A549 (cell line): ENCODE results near the gene APOL3. TPM values are rescaled to one million over a fixed set of nuclear protein-coding genes. Genes with fewer than 3 reads are reported as not detected.

Experiments used
- polyA plus RNA-seq, 4 experiments: library from polyadenylated mRNA; depleted of rRNA in 3 of 4; stranded (reverse); fragments of >200 nt; fragmentation: RNase III in 1 of 4; extraction: RNeasy Plus Mini Kit Qiagen cat#74134 plus additional on column Dnase treatment in 1 of 4; gene quantifications; 2 replicates in 3 of 4; 3 replicates in 1 of 4; pipeline ENCODE4 v1.2.3, GENCODE V29; 2011 to 2017

APOL3 gene
- polyA plus RNA-seq, 2 of the 4 experiments (the other 2 are of a cell fraction), result not detected

Other genes with a start within 250 kb of the APOL3 start
- gene RBFOX2, start 131.9 kb downstream of the APOL3 start, polyA plus RNA-seq (2011; rRNA removed), result 65.3 and 77.7 TPM in 2 replicates
- 30.3 to 32.0 TPM (median 30.4 TPM) in 3 replicates for gene RBFOX2, start 131.9 kb downstream of the APOL3 start, polyA plus RNA-seq (2017; fragmentation: RNase III; extraction: RNeasy Plus Mini Kit Qiagen cat#74134 plus additional on column Dnase treatment)
- not detected in 2 replicates for gene APOL4, start 41.1 kb upstream of the APOL3 start, polyA plus RNA-seq (2011; rRNA removed)
- not detected in 3 replicates for gene APOL4, start 41.1 kb upstream of the APOL3 start, polyA plus RNA-seq (2017; fragmentation: RNase III; extraction: RNeasy Plus Mini Kit Qiagen cat#74134 plus additional on column Dnase treatment)
- gene APOL2, start 78.8 kb upstream of the APOL3 start, polyA plus RNA-seq (2011; rRNA removed), result 8.7 and 12.3 TPM in 2 replicates
- 21.5 to 23.8 TPM (median 23.1 TPM) in 3 replicates for gene APOL2, start 78.8 kb upstream of the APOL3 start, polyA plus RNA-seq (2017; fragmentation: RNase III; extraction: RNeasy Plus Mini Kit Qiagen cat#74134 plus additional on column Dnase treatment)
- 2.0 and 3.3 TPM in 2 replicates for gene APOL1, start 92.4 kb upstream of the APOL3 start, polyA plus RNA-seq (2011; rRNA removed)
- 5.2 to 7.6 TPM (median 6.5 TPM) in 3 replicates for gene APOL1, start 92.4 kb upstream of the APOL3 start, polyA plus RNA-seq (2017; fragmentation: RNase III; extraction: RNeasy Plus Mini Kit Qiagen cat#74134 plus additional on column Dnase treatment)
- 92.1 and 162 TPM in 2 replicates for gene MYH9, start 227.2 kb upstream of the APOL3 start, polyA plus RNA-seq (2011; rRNA removed)
- gene MYH9, start 227.2 kb upstream of the APOL3 start, polyA plus RNA-seq (2017; fragmentation: RNase III; extraction: RNeasy Plus Mini Kit Qiagen cat#74134 plus additional on column Dnase treatment), result 158 to 215 TPM (median 167 TPM) in 3 replicates